Cerebellar cortex (tissue), 1 donor: ENCODE data around the gene ZNF397.

Experiments
- DNase-seq: peaks from one replicate; pipeline ENCODE4 v3.0.0-alpha.2; 2015; ENCODE audit warnings: low spot score

The ZNF397 gene

GRCh38 chr18:35296060-35296459 lies 55.2 kb downstream of the ZNF397 start:
- no peak for DNase-seq

- DNase-seq, result no peak
Observed at GRCh38 chr18:35303610-35304009, 62.8 kb downstream of the ZNF397 start.

GRCh38 chr18:35306588-35307250 lies 65.9 kb downstream of the ZNF397 start:
- no peak for DNase-seq
